Measurements from ENCODE around the gene RRP1B.
A peak's percentile ranks its signal among the peaks of the same experiment; 100 is the strongest.
"Not testable (repeated sequence)": the region's sequence is repeated elsewhere in the genome, so short reads cannot be mapped to it uniquely, and the experiment has no call there.

RRP1B gene

GRCh38 chr21:43701936-43702784 is 42.8 kb downstream of the RRP1B start:
- no peak for DNase-seq (ENCODE audit: low read depth in 2 of 2)

- no peak for DNase-seq (ENCODE audit: low read depth in 2 of 2)
Observed at GRCh38 chr21:43702785-43703034, 43.4 kb downstream of the RRP1B start.

- peak in 1 of 2 donors; percentile 17 for DNase-seq (ENCODE audit: low read depth in 2 of 2)
Observed at GRCh38 chr21:43703035-43703880, 43.9 kb downstream of the RRP1B start.

- no peak for DNase-seq (ENCODE audit: low read depth in 2 of 2)
Observed at GRCh38 chr21:43707462-43707861, 48.1 kb downstream of the RRP1B start.

GRCh38 chr21:43708745-43709381 is 49.5 kb downstream of the RRP1B start:
- DNase-seq (ENCODE audit: low read depth in 2 of 2), result no peak

GRCh38 chr21:43712268-43712942 is 53.0 kb downstream of the RRP1B start:
- DNase-seq (ENCODE audit: low read depth in 2 of 2), result no peak

- DNase-seq (ENCODE audit: low read depth in 2 of 2), result not testable (repeated sequence)
Observed at GRCh38 chr21:43713123-43713522, 53.8 kb downstream of the RRP1B start.

- no peak for DNase-seq (ENCODE audit: low read depth in 2 of 2)
Observed at GRCh38 chr21:43716376-43717165, 57.2 kb downstream of the RRP1B start.

- DNase-seq (ENCODE audit: low read depth in 2 of 2), result no peak
Observed at GRCh38 chr21:43717166-43717853, 58.0 kb downstream of the RRP1B start.

- no peak for DNase-seq (ENCODE audit: low read depth in 2 of 2)
Observed at GRCh38 chr21:43717967-43718871, 58.9 kb downstream of the RRP1B start.

- DNase-seq (ENCODE audit: low read depth in 2 of 2), result peak; percentile 53 to 61
Observed at GRCh38 chr21:43718872-43719747, 59.8 kb downstream of the RRP1B start, which contains the start of gene PDXK. TSS of gene PDXK (plus strand) at chr21:43719129. CDS start at chr21:43719295, 166 bp downstream.

GRCh38 chr21:43719748-43720538 is 60.6 kb downstream of the RRP1B start:
- no peak for DNase-seq (ENCODE audit: low read depth in 2 of 2)

GRCh38 chr21:43720539-43721166 is 61.3 kb downstream of the RRP1B start:
- DNase-seq (ENCODE audit: low read depth in 2 of 2), result no peak

GRCh38 chr21:43721206-43721605 is 61.8 kb downstream of the RRP1B start:
- DNase-seq (ENCODE audit: low read depth in 2 of 2), result no peak

GRCh38 chr21:43721939-43722338 is 62.6 kb downstream of the RRP1B start:
- DNase-seq (ENCODE audit: low read depth in 2 of 2), result no peak

GRCh38 chr21:43723648-43724047 is 64.3 kb downstream of the RRP1B start:
- DNase-seq (ENCODE audit: low read depth in 2 of 2), result no peak
